ENCODE measurements around the gene ABCA10.
"Not testable (repeated sequence)": the region's sequence is repeated elsewhere in the genome, so short reads cannot be mapped to it uniquely, and the experiment has no call there.

The ABCA10 gene

GRCh38 chr17:69228576-69228975, at the start of gene ABCA10:
TSS of gene ABCA10 (minus strand) at chr17:69228824. CDS start at chr17:69225358, 3,466 bp downstream.
- no peak within 1 kb of the TSS for H3K4me3 ChIP-seq (ENCODE audit: low read depth, low read length)
- DNase-seq (ENCODE audit: low read depth) = no peak
- no peak for TF ChIP-seq CTCF (IDR thresholded peaks at IDR 0.05; ENCODE audit: insufficient read depth, low read depth, low read length, missing control alignments)

- not testable (repeated sequence) for H3K4me3 ChIP-seq (ENCODE audit: low read depth, low read length); DNase-seq (ENCODE audit: low read depth)
Measured at GRCh38 chr17:69276279-69276678, 47.7 kb upstream of the ABCA10 start.

GRCh38 chr17:69275751-69276150, 47.1 kb upstream of the ABCA10 start:
- H3K4me3 ChIP-seq (ENCODE audit: low read depth, low read length) = no peak overlapping the region
- DNase-seq (ENCODE audit: low read depth) = no peak
- TF ChIP-seq CTCF (IDR thresholded peaks at IDR 0.05; ENCODE audit: insufficient read depth, low read depth, low read length, missing control alignments) = no peak

- no peak for TF ChIP-seq CTCF (IDR thresholded peaks at IDR 0.05; ENCODE audit: insufficient read depth, low read depth, low read length, missing control alignments)
- no peak for DNase-seq (ENCODE audit: low read depth)
- H3K4me3 ChIP-seq (ENCODE audit: low read depth, low read length) = no peak overlapping the region
Measured at GRCh38 chr17:69271023-69271422, 42.4 kb upstream of the ABCA10 start.

GRCh38 chr17:69269131-69269998, 40.7 kb upstream of the ABCA10 start:
- no peak for TF ChIP-seq CTCF (IDR thresholded peaks at IDR 0.05; ENCODE audit: insufficient read depth, low read depth, low read length, missing control alignments)
- H3K4me3 ChIP-seq (ENCODE audit: low read depth, low read length) = no peak overlapping the region
- DNase-seq (ENCODE audit: low read depth) = no peak

- H3K4me3 ChIP-seq (ENCODE audit: low read depth, low read length) = no peak overlapping the region
- DNase-seq (ENCODE audit: low read depth) = no peak
- no peak for TF ChIP-seq CTCF (IDR thresholded peaks at IDR 0.05; ENCODE audit: insufficient read depth, low read depth, low read length, missing control alignments)
Measured at GRCh38 chr17:69268543-69269014, 40.0 kb upstream of the ABCA10 start.

- no peak overlapping the region for H3K4me3 ChIP-seq (ENCODE audit: low read depth, low read length)
- no peak for TF ChIP-seq CTCF (IDR thresholded peaks at IDR 0.05; ENCODE audit: insufficient read depth, low read depth, low read length, missing control alignments)
- DNase-seq (ENCODE audit: low read depth) = no peak
Measured at GRCh38 chr17:69267219-69267618, 38.6 kb upstream of the ABCA10 start.

Measured in GM12865 (cell line).